ENCODE data around the gene ASCL1.

ASCL1 gene

GRCh38 chr12:102995372-102995771, 37.9 kb downstream of the ASCL1 start:
- no peak overlapping the region for H3K4me3 ChIP-seq (ENCODE audit: low read length)
- DNase-seq (ENCODE audit: low read depth): no peak
- TF ChIP-seq CTCF (conservative IDR thresholded peaks at IDR 0.05; ENCODE audit: low read length): no peak
